Neuronal stem cell (in vitro differentiated cells): ENCODE data around the gene PDZRN4.

Experiments used
- DNase-seq: peaks from one replicate; pipeline ENCODE4 v3.0.0-alpha.2; 2013; ENCODE audit warnings: low spot score
- H2AFZ ChIP-seq: one replicate; pipeline ENCODE4 v1.6.1; 2013; ENCODE audit warnings: mild to moderate bottlenecking, low read length, inconsistent platforms
- H2AK5ac ChIP-seq: 2 replicates; pipeline ENCODE4 v1.6.1; 2013; ENCODE audit warnings: low read depth, mild to moderate bottlenecking, inconsistent platforms, low read length, moderate library complexity, mixed read lengths
- H2BK120ac ChIP-seq: 2 replicates; pipeline ENCODE4 v1.6.1; 2013; ENCODE audit warnings: low read depth, mild to moderate bottlenecking, inconsistent platforms, low read length, moderate library complexity, mixed read lengths
- H2BK12ac ChIP-seq: one replicate; pipeline ENCODE4 v1.6.1; 2013; ENCODE audit warnings: low read length, inconsistent platforms
- H2BK15ac ChIP-seq: 2 replicates; pipeline ENCODE4 v1.6.1; 2013; ENCODE audit warnings: mild to moderate bottlenecking, low read length, inconsistent platforms, mixed read lengths
- H2BK5ac ChIP-seq: one replicate; pipeline ENCODE4 v1.6.1; 2013; ENCODE audit warnings: inconsistent platforms, mild to moderate bottlenecking, low read length, moderate library complexity
- H3K14ac ChIP-seq: one replicate; pipeline ENCODE4 v1.6.1; 2013; ENCODE audit warnings: low read length, inconsistent platforms
- H3K18ac ChIP-seq: 2 replicates; pipeline ENCODE4 v1.6.1; 2013; ENCODE audit warnings: low read length, inconsistent platforms
- H3K23ac ChIP-seq: 2 replicates; pipeline ENCODE4 v1.6.1; 2013; ENCODE audit warnings: low read depth, mild to moderate bottlenecking, mixed read lengths, low read length, inconsistent platforms; ENCODE audit not compliant: poor library complexity
- H3K27ac ChIP-seq: replicated peaks from 3 replicates; pipeline ENCODE4 v1.5.1; 2013; ENCODE audit warnings: low read length, inconsistent platforms
- H3K27me3 ChIP-seq, 3 experiments: 2 replicates each; pipeline ENCODE4 v1.6.1; 2013; ENCODE audit warnings: low read length in 3 of 3, mild to moderate bottlenecking in 2 of 3, inconsistent platforms in 1 of 3, low read depth in 1 of 3, mixed read lengths in 1 of 3, moderate library complexity in 1 of 3; ENCODE audit not compliant: control insufficient read depth in 3 of 3, insufficient read depth in 3 of 3
- H3K36me3 ChIP-seq, 2 donors: replicated peaks in 1 of 2; 2 replicates each; pipeline ENCODE4 v1.6.1; 2013; ENCODE audit warnings: low read length in 2 of 2; ENCODE audit not compliant: control insufficient read depth in 2 of 2, insufficient read depth in 2 of 2
- H3K4ac ChIP-seq: 2 replicates; pipeline ENCODE4 v1.6.1; 2013; ENCODE audit warnings: inconsistent platforms, mild to moderate bottlenecking, low read length, moderate library complexity
- H3K4me1 ChIP-seq, 2 donors: 1 replicate in 1 of 2; 2 replicates in 1 of 2; pipeline ENCODE4 v1.6.1; 2013; ENCODE audit warnings: low read length in 2 of 2, low read depth in 1 of 2; ENCODE audit not compliant: control insufficient read depth in 2 of 2, insufficient read depth in 1 of 2
- H3K4me2 ChIP-seq: one replicate; pipeline ENCODE4 v1.6.1; 2013; ENCODE audit warnings: mild to moderate bottlenecking, low read length, inconsistent platforms; ENCODE audit not compliant: insufficient read depth, poor library complexity, severe bottlenecking
- H3K4me3 ChIP-seq, 2 donors: 2 replicates each; pipeline ENCODE4 v1.5.1; 2013; ENCODE audit warnings: low read length in 2 of 2, mild to moderate bottlenecking in 2 of 2, inconsistent platforms in 1 of 2, moderate library complexity in 1 of 2
- H3K79me1 ChIP-seq: one replicate; pipeline ENCODE4 v1.6.1; 2013; ENCODE audit warnings: low read depth, mild to moderate bottlenecking, inconsistent platforms, low read length, moderate library complexity
- H3K9ac ChIP-seq: one replicate; pipeline ENCODE4 v1.6.1; 2013; ENCODE audit warnings: mild to moderate bottlenecking, low read depth, low read length, inconsistent platforms; ENCODE audit not compliant: poor library complexity
- H3K9me3 ChIP-seq, 2 donors: replicated peaks in 1 of 2; 2 replicates each; pipeline versions ENCODE3 to v1.6.1; 2013; ENCODE audit warnings: low read length in 2 of 2, mild to moderate bottlenecking in 2 of 2, inconsistent platforms in 1 of 2, low read depth in 1 of 2, mixed read lengths in 1 of 2, moderate library complexity in 1 of 2; ENCODE audit not compliant: control insufficient read depth in 2 of 2, insufficient read depth in 1 of 2
- H4K8ac ChIP-seq: one replicate; pipeline ENCODE4 v1.6.1; 2013; ENCODE audit warnings: low read depth, mild to moderate bottlenecking, inconsistent platforms, low read length, moderate library complexity
- H4K91ac ChIP-seq: one replicate; pipeline ENCODE4 v1.6.1; 2013; ENCODE audit warnings: low read length, low read depth, mild to moderate bottlenecking, inconsistent platforms; ENCODE audit not compliant: poor library complexity
- WGBS, 2 donors: extraction: QIAGEN DNeasy Blood & Tissue Kit; methylation state at CpG; one replicate each; pipeline ENCODE4 v1.1.7; 2013; ENCODE audit warnings: missing lambda C conversion rate in 2 of 2, mixed read lengths in 1 of 2; ENCODE audit not compliant: insufficient read length in 2 of 2, insufficient replicate concordance in 1 of 2; ENCODE audit errors: extremely low coverage in 2 of 2; 5-methylcytosine and 5-hydroxymethylcytosine counted together

Gene PDZRN4

DNA sequence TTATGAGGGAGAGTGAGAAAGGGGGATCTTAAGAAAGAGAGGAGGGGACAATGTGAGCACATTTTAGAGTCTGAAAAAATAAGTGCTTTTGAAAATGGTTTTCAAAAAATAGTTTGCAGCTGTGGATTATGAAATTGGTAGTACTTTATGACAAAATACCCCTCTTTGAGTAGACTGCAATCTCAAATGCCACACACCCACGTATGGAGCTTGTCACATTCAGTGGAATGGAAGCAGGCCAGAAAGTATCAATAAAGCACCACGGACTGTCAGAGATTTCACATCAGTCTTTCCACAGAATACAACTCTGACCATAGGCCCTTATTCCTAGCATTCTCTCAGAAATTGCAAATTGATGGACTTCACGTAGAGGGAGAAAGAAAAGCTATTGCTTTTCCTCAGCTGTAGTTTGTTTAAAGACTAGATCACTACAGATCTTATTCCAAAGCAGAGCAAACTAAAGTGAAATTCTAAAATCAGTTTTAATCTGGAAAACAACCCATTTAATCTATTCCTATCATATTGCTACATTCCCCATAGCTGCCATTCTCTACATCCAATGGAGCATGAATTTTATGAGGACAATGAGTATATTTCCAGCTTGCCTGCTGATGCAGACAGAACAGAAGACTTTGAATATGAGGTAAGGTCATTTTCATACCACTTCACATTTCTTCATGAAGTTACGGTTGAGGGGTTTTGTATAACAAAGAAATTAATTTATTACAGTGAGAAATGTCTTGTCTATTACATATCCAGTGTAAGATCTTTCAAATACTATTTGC lies 321.3 kb downstream of the PDZRN4 start:
- H3K79me1 ChIP-seq, result no peaks in the 10 kb centered on the region
- H4K91ac ChIP-seq, result no peak overlapping the region
- H2BK12ac ChIP-seq, result no peak overlapping the region
- H3K14ac ChIP-seq, result no peak overlapping the region
- no peak overlapping the region for H3K4ac ChIP-seq
- H3K4me1 ChIP-seq, result no peaks in the 10 kb centered on the region
- H3K4me3 ChIP-seq, result no peak overlapping the region
- no peak overlapping the region for H3K27ac ChIP-seq
- H2BK15ac ChIP-seq, result no peak overlapping the region
- no peak overlapping the region for H2AFZ ChIP-seq
- no peak overlapping the region for H3K18ac ChIP-seq
- DNase-seq, result no peak
- H3K23ac ChIP-seq, result no peak overlapping the region
- H4K8ac ChIP-seq, result no peak overlapping the region
- WGBS, 2 donors, result no CpG with 5 or more reads among the region's 4 CpGs
- H3K27me3 ChIP-seq, result no peaks in the 10 kb centered on the region
- no peak overlapping the region for H3K4me2 ChIP-seq
- no peak overlapping the region for H2AK5ac ChIP-seq
- no peak overlapping the region for H3K9ac ChIP-seq
- H2BK120ac ChIP-seq, result no peak overlapping the region
- no peaks in the 10 kb centered on the region for H3K9me3 ChIP-seq
- no peaks in the 10 kb centered on the region for H3K36me3 ChIP-seq
- no peak overlapping the region for H2BK5ac ChIP-seq

- Histone ChIP-seq H3K27ac (no peak overlapping the region), H2BK120ac (no peak overlapping the region), H3K4ac (no peak overlapping the region), H3K4me3 (no peak overlapping the region), H3K9ac (no peak overlapping the region), H2BK15ac (no peak overlapping the region), H2AK5ac (no peak overlapping the region), H3K23ac (no peak overlapping the region), H3K36me3 (no peaks in the 10 kb centered on the region), H3K18ac (no peak overlapping the region), H4K91ac (no peak overlapping the region), H3K27me3 (no peaks in the 10 kb centered on the region), H2BK5ac (no peak overlapping the region), H3K14ac (no peak overlapping the region), H4K8ac (no peak overlapping the region), H3K4me2 (no peak overlapping the region), H3K9me3 (no peaks in the 10 kb centered on the region), H2AFZ (no peak overlapping the region), H3K4me1 (no peaks in the 10 kb centered on the region), H2BK12ac (no peak overlapping the region), H3K79me1 (no peaks in the 10 kb centered on the region)
- no peak for DNase-seq
- WGBS, 2 donors, result no CpG with 5 or more reads among the region's 2 CpGs
Measured at GRCh38 chr12:41510470-41510869, 322.4 kb downstream of the PDZRN4 start.

DNA sequence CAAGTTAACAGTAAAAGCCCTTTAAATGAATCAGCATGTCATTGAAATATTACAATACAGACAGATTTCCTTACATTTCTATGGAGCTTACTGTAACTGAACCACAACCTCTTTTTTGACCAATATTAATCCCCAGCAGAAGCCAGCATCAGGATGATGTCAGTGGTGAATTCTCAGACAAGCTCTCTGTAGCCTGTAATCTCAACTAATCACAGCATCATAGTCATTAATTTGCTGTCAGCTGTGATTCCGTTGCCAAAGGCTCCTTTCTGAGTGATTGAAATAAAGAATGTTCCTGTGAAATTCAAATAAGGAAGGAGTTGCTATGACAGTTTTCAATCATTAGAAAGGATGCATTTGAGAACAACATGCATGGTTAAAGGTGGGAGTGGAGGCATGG lies 323.1 kb downstream of the PDZRN4 start:
- Histone ChIP-seq H3K4me3 (no peak overlapping the region), H4K8ac (no peak overlapping the region), H3K9me3 (no peaks in the 10 kb centered on the region), H3K36me3 (no peaks in the 10 kb centered on the region), H3K4me2 (no peak overlapping the region), H2BK5ac (no peak overlapping the region), H3K14ac (no peak overlapping the region), H3K18ac (no peak overlapping the region), H2BK120ac (no peak overlapping the region), H3K4me1 (peaks cover 4 to 5% of the 10 kb centered on the region in 2 donors), H2BK15ac (no peak overlapping the region), H4K91ac (no peak overlapping the region), H3K9ac (no peak overlapping the region), H2AFZ (no peak overlapping the region), H3K4ac (no peak overlapping the region), H3K79me1 (no peaks in the 10 kb centered on the region), H3K27ac (no peak overlapping the region), H2AK5ac (no peak overlapping the region), H2BK12ac (no peak overlapping the region), H3K27me3 (no peaks in the 10 kb centered on the region), H3K23ac (no peak overlapping the region)
- WGBS, 2 donors, result no CpG with 5 or more reads among the region's 1 CpG
- DNase-seq, result no peak

- no peak overlapping the region for H2AK5ac ChIP-seq
- no peak overlapping the region for H3K18ac ChIP-seq
- no peak overlapping the region for H3K4me2 ChIP-seq
- H3K27ac ChIP-seq, result no peak overlapping the region
- H3K27me3 ChIP-seq, result no peaks in the 10 kb centered on the region
- H3K4ac ChIP-seq, result no peak overlapping the region
- no peak overlapping the region for H2BK15ac ChIP-seq
- H4K91ac ChIP-seq, result no peak overlapping the region
- no peak overlapping the region for H3K14ac ChIP-seq
- DNase-seq, result no peak
- H3K79me1 ChIP-seq, result no peaks in the 10 kb centered on the region
- peak overlapping the region; percentile 13 for H2AFZ ChIP-seq
- H2BK120ac ChIP-seq, result no peak overlapping the region
- no peak overlapping the region for H2BK5ac ChIP-seq
- WGBS, 2 donors, result no CpG with 5 or more reads among the region's 2 CpGs
- H3K23ac ChIP-seq, result no peak overlapping the region
- H4K8ac ChIP-seq, result no peak overlapping the region
- no peak overlapping the region for H2BK12ac ChIP-seq
- no peaks in the 10 kb centered on the region for H3K9me3 ChIP-seq
- no peak overlapping the region for H3K9ac ChIP-seq
- H3K36me3 ChIP-seq, result no peaks in the 10 kb centered on the region
- H3K4me3 ChIP-seq, result no peak overlapping the region
- H3K4me1 ChIP-seq, result peaks cover 4 to 5% of the 10 kb centered on the region in 2 donors
Measured at GRCh38 chr12:41512497-41512896, 324.4 kb downstream of the PDZRN4 start.
